GM18519 (cell line): ENCODE results near the gene ASB9.

ENCODE experiments used
- ATAC-seq: cut with Tn5 transposase; IDR thresholded peaks from one replicate; pipeline ENCODE4 v1.9.1; 2021; ENCODE audit warnings: mild to moderate bottlenecking, moderate library complexity; ENCODE audit not compliant: unreplicated experiment, low FRiP score

Gene ASB9

DNA sequence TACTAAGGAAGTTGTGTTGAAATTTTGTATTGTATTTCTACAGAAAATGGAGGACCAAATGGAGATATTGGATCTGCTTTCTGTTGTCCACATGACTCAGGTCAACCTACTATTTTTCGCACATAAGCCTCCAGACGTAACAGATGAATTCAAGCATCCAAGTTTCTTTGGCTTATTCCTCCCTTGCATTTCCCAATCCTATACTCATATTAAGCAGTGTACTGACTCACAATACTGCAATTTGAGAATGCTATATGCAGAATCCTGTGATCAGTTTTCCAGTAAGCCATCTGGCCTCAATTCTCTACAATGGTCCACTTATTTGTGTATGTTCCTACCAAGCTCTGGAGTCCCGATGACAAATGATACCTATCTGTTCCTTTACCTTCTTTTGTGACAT, 75.7 kb downstream of the ASB9 start:
- no peak for ATAC-seq
